ENCODE measurements around the gene MAPKAP1. TPM values are rescaled to one million over a fixed set of nuclear protein-coding genes. Genes with fewer than 3 reads are reported as not detected.

Gene MAPKAP1
- total and polyA plus RNA-seq, 2 of the 13 experiments (the other 11 are each of a cell fraction or from before 2014, with no cell fraction given) = 45.0 to 64.3 TPM

DNA sequence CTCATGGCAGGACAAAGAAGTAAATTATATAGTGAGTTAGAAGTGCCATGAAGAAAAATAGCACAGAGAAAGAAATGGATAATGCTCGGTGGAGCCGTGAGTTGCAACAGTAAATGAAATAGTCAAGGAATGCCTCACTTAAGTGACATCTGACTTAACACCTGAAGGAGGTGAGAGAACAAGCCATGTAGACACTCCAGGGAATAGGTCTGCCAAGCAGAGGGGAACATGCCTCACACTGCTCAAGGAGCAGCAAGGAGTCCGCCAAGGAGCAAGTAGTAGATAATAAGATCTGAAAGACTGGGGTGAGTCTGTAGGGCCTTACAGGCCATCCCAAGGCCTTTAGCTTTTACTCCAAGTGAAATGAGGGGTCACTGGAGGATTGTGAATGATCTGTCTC, 21.8 kb downstream of the MAPKAP1 start (continued):
- TF ChIP-seq ELF4 (CRISPR knock-in tag; IDR thresholded peaks at IDR 0.05; ENCODE audit: borderline replicate concordance) (no peak), SCMH1 (CRISPR knock-in tag; IDR thresholded peaks at IDR 0.05; ENCODE audit: borderline replicate concordance) (no peak), SALL1 (CRISPR knock-in tag; IDR thresholded peaks at IDR 0.05) (no peak), ZNF878 (CRISPR knock-in tag; IDR thresholded peaks at IDR 0.05) (no peak), SKI (IDR thresholded peaks at IDR 0.05; ENCODE audit: partially characterized antibody) (no peak), YEATS2 (CRISPR knock-in tag; IDR thresholded peaks at IDR 0.05; ENCODE audit: borderline replicate concordance) (no peak)
- TF ChIP-seq, protein P1, sequence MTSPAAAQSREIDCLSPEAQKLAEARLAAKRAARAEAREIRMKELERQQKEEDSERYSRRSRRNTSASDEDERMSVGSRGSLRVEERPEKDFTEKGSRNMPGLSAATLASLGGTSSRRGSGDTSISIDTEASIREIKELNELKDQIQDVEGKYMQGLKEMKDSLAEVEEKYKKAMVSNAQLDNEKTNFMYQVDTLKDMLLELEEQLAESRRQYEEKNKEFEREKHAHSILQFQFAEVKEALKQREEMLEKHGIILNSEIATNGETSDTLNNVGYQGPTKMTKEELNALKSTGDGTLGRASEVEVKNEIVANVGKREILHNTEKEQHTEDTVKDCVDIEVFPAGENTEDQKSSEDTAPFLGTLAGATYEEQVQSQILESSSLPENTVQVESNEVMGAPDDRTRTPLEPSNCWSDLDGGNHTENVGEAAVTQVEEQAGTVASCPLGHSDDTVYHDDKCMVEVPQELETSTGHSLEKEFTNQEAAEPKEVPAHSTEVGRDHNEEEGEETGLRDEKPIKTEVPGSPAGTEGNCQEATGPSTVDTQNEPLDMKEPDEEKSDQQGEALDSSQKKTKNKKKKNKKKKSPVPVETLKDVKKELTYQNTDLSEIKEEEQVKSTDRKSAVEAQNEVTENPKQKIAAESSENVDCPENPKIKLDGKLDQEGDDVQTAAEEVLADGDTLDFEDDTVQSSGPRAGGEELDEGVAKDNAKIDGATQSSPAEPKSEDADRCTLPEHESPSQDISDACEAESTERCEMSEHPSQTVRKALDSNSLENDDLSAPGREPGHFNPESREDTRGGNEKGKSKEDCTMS (CRISPR knock-in tag; conservative IDR thresholded peaks at IDR 0.05) = no peak
- TF ChIP-seq, protein P2, sequence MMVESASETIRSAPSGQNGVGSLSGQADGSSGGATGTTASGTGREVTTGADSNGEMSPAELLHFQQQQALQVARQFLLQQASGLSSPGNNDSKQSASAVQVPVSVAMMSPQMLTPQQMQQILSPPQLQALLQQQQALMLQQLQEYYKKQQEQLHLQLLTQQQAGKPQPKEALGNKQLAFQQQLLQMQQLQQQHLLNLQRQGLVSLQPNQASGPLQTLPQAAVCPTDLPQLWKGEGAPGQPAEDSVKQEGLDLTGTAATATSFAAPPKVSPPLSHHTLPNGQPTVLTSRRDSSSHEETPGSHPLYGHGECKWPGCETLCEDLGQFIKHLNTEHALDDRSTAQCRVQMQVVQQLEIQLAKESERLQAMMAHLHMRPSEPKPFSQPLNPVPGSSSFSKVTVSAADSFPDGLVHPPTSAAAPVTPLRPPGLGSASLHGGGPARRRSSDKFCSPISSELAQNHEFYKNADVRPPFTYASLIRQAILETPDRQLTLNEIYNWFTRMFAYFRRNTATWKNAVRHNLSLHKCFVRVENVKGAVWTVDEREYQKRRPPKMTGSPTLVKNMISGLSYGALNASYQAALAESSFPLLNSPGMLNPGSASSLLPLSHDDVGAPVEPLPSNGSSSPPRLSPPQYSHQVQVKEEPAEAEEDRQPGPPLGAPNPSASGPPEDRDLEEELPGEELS (CRISPR knock-in tag; IDR thresholded peaks at IDR 0.05) = no peak

DNA sequence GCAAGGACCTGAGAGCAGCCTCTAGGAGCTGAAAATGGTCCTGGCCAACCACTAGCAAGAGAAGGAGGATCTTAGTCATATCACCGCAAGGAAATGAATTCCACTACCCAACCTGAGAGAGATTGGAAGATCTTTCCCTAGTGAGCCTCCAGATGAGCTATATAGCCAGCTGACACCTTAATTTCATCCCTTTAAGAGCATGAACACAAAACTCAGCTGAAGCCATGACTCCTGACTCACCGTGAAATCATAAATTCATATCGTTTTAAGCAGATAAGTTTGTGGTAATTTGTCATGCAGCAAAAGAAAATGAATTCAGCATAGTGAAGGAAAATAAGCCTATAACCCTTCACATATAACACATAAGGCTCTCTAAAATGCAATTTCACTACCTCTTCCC, 23.5 kb downstream of the MAPKAP1 start:
- Histone ChIP-seq H3K27ac (ENCODE audit: extremely low read length, insufficient read depth, low read length) (no peak overlapping the region), H3K79me2 (ENCODE audit: insufficient read depth, low read length) (peaks cover 6% of the 10 kb centered on the region), H3K9ac (ENCODE audit: insufficient read depth, low read depth, low read length) (no peak overlapping the region), H3K36me3 (replicated peaks in 1 of 2; ENCODE audit: control insufficient read depth in 1 of 2, insufficient read depth in 2 of 2, low read length in 2 of 2) (no peaks in the 10 kb centered on the region), H3K27me3 (ENCODE audit: control insufficient read depth in 1 of 2, insufficient read depth in 2 of 2, low read length in 2 of 2) (no peaks in the 10 kb centered on the region), H3K9me3 (ENCODE audit: low read length) (no peaks in the 10 kb centered on the region), H3K4me1 (ENCODE audit: insufficient read depth, low read length) (peaks cover 21% of the 10 kb centered on the region), H3K4me2 (ENCODE audit: low read depth, low read length) (no peak overlapping the region), H2AFZ (ENCODE audit: low read length) (no peak overlapping the region), H4K20me1 (ENCODE audit: insufficient read depth, low read length) (no peaks in the 10 kb centered on the region; the same call in 1 of the 2 replicates), H3K4me3 (replicated peaks in 1 of 3; ENCODE audit: insufficient read depth in 1 of 3, low read depth in 2 of 3, low read length in 3 of 3) (no peak overlapping the region)
- ChIA-PET POLR2A (no interaction called here), CTCF (ENCODE audit: low intra/inter-chr PET ratio, low total read pairs) (no interaction called here)
- 97% methylated on average over 3 of the region's 3 CpGs for WGBS (ENCODE audit: low lambda C conversion rate)
- ATAC-seq = no peak
- BruUV-seq (replicated peaks) = no TSS peak
- no peak for FAIRE-seq
- intact Hi-C loops (cut with micrococcal nuclease; ENCODE audit: unreplicated experiment) (no loop called here), in situ Hi-C loops (cut with HindIII; ENCODE audit: extremely low pct_ligation_motif_present, low pct_unique_long_range_greater_than_20kb) (no loop called here)
- no peak for DNase-seq (ENCODE audit: low spot score)
- TF ChIP-seq, protein P3, sequence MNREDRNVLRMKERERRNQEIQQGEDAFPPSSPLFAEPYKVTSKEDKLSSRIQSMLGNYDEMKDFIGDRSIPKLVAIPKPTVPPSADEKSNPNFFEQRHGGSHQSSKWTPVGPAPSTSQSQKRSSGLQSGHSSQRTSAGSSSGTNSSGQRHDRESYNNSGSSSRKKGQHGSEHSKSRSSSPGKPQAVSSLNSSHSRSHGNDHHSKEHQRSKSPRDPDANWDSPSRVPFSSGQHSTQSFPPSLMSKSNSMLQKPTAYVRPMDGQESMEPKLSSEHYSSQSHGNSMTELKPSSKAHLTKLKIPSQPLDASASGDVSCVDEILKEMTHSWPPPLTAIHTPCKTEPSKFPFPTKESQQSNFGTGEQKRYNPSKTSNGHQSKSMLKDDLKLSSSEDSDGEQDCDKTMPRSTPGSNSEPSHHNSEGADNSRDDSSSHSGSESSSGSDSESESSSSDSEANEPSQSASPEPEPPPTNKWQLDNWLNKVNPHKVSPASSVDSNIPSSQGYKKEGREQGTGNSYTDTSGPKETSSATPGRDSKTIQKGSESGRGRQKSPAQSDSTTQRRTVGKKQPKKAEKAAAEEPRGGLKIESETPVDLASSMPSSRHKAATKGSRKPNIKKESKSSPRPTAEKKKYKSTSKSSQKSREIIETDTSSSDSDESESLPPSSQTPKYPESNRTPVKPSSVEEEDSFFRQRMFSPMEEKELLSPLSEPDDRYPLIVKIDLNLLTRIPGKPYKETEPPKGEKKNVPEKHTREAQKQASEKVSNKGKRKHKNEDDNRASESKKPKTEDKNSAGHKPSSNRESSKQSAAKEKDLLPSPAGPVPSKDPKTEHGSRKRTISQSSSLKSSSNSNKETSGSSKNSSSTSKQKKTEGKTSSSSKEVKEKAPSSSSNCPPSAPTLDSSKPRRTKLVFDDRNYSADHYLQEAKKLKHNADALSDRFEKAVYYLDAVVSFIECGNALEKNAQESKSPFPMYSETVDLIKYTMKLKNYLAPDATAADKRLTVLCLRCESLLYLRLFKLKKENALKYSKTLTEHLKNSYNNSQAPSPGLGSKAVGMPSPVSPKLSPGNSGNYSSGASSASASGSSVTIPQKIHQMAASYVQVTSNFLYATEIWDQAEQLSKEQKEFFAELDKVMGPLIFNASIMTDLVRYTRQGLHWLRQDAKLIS (CRISPR knock-in tag; IDR thresholded peaks at IDR 0.05) = no peak
- TF ChIP-seq ZIK1 (CRISPR knock-in tag; IDR thresholded peaks at IDR 0.05; ENCODE audit: borderline replicate concordance, low read depth) = no peak
- TF ChIP-seq MLLT10 (CRISPR knock-in tag; IDR thresholded peaks at IDR 0.05) = no peak
- no peak for TF ChIP-seq TSC22D2 (CRISPR knock-in tag; IDR thresholded peaks at IDR 0.05; ENCODE audit: borderline replicate concordance)
- no peak for TF ChIP-seq ZNF850 (CRISPR knock-in tag; conservative IDR thresholded peaks at IDR 0.05)

Data from HepG2 (cell line).